ENCODE results near the gene PHACTR1.

DNA sequence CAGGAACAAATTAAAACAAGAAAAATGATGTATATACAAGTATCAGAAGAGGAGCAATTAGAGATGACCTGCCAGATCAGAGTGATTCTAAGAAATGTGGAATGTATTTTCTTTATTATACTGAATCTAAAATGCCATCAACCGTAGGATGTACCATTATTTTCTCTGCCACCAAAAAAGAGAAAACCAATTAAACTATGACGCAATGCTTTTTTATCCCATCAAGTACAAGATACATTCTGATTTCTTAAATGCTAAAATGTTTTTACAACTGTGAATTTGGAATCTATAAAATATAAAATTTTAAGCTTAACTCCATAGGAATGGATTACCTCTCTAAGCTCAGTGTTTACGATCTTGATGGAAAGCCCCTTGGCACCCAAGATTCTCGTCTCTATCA is 85.9 kb downstream of the PHACTR1 start:
- TF ChIP-seq CTCF (IDR thresholded peaks at IDR 0.05) (no peak), POLR2A (IDR thresholded peaks at IDR 0.05) (no peak)
